ENCODE data around the gene CLCN4. TPM values are rescaled to one million over a fixed set of nuclear protein-coding genes. Genes with fewer than 3 reads are reported as not detected.

CLCN4 gene
- 4.8 and 6.0 TPM in 2 replicates for total RNA-seq (ENCODE audit: low replicate concordance)

GRCh38 chrX:10156199-10157031, at the start of gene CLCN4:
Gene CLCN4, plus strand, starts transcription at chrX:10156975. Its CDS starts 28,058 bp downstream, at chrX:10185033.

Other genes starting within 250 kb of the CLCN4 start
- gene CLDN34, start 189.6 kb upstream of the CLCN4 start, total RNA-seq (ENCODE audit: low replicate concordance): not detected in 2 replicates